ENCODE data around the gene MTMR6. TPM values are rescaled to one million over a fixed set of nuclear protein-coding genes. Genes with fewer than 3 reads are reported as not detected.

MTMR6 gene
- total RNA-seq, 1 experiment from 2014 or later: 9.7 TPM

- DNase-seq (ENCODE audit: low read depth, low spot score) (no peak), ATAC-seq (no peak)
- CTCF ChIA-PET: no interaction called here
- H3K36me3 ChIP-seq (ENCODE audit: control insufficient read depth, insufficient read depth, low read length): no peaks in the 10 kb centered on the region
- POLR2A ChIA-PET: no interaction called here
- BruUV-seq (replicated peaks): no TSS peak
- no peak overlapping the region for H3K27ac ChIP-seq (ENCODE audit: low read length)
- H3K27me3 ChIP-seq (ENCODE audit: control insufficient read depth, insufficient read depth, low read length): no peaks in the 10 kb centered on the region
- intact Hi-C loops (cut with micrococcal nuclease; ENCODE audit: unreplicated experiment): no loop called here
- H3K4me3 ChIP-seq (ENCODE audit: low read depth in 2 of 2, low read length in 2 of 2): no peak overlapping the region
- no peaks in the 10 kb centered on the region; the same call in 1 of the 2 replicates for H3K4me1 ChIP-seq (ENCODE audit: control insufficient read depth, insufficient read depth, low read length)
- no peaks in the 10 kb centered on the region for H3K9me3 ChIP-seq (ENCODE audit: control insufficient read depth, insufficient read depth, low read depth, low read length)
- in situ Hi-C loops (cut with HindIII; ENCODE audit: low pct_unique_long_range_greater_than_20kb, low sequenced_read_pairs): no loop called here
- no peak for TF ChIP-seq TCF7L2 (IDR thresholded peaks at IDR 0.05; ENCODE audit: low read depth, low read length)
- TF ChIP-seq REST (IDR thresholded peaks at IDR 0.05; ENCODE audit: insufficient read depth in 1 of 2, low read depth in 2 of 2, low read length in 1 of 2): no peak
- no peak for TF ChIP-seq SIN3A (IDR thresholded peaks at IDR 0.05; ENCODE audit: borderline replicate concordance, insufficient read depth, low read depth, low read length)
- no peak for TF ChIP-seq POLR2AphosphoS5 (IDR thresholded peaks at IDR 0.05; ENCODE audit: low read depth, low read length)
- TF ChIP-seq CTCF (IDR thresholded peaks at IDR 0.05): no peak
These were observed 5.9 kb downstream of the MTMR6 start for GRCh38 chr13:25281193-25281934.

GRCh38 chr13:25280396-25280795 is 6.9 kb downstream of the MTMR6 start:
- Histone ChIP-seq H3K9me3 (ENCODE audit: control insufficient read depth, insufficient read depth, low read depth, low read length) (no peaks in the 10 kb centered on the region), H3K4me1 (ENCODE audit: control insufficient read depth, insufficient read depth, low read length) (no peaks in the 10 kb centered on the region), H3K27me3 (ENCODE audit: control insufficient read depth, insufficient read depth, low read length) (no peaks in the 10 kb centered on the region), H3K36me3 (ENCODE audit: control insufficient read depth, insufficient read depth, low read length) (no peaks in the 10 kb centered on the region), H3K27ac (ENCODE audit: low read length) (no peak overlapping the region), H3K4me3 (ENCODE audit: low read depth in 2 of 2, low read length in 2 of 2) (no peak overlapping the region)
- ATAC-seq (no peak), DNase-seq (ENCODE audit: low read depth, low spot score) (no peak)
- BruUV-seq (replicated peaks): no TSS peak
- ChIA-PET CTCF (no interaction called here), POLR2A (no interaction called here)
- no peak for TF ChIP-seq POLR2AphosphoS5 (IDR thresholded peaks at IDR 0.05; ENCODE audit: low read depth, low read length)
- TF ChIP-seq SIN3A (IDR thresholded peaks at IDR 0.05; ENCODE audit: borderline replicate concordance, insufficient read depth, low read depth, low read length): no peak
- TF ChIP-seq REST (IDR thresholded peaks at IDR 0.05; ENCODE audit: insufficient read depth in 1 of 2, low read depth in 2 of 2, low read length in 1 of 2): no peak
- TF ChIP-seq TCF7L2 (IDR thresholded peaks at IDR 0.05; ENCODE audit: low read depth, low read length): no peak
- no peak for TF ChIP-seq CTCF (IDR thresholded peaks at IDR 0.05)
- intact Hi-C loops (cut with micrococcal nuclease; ENCODE audit: unreplicated experiment) (no loop called here), in situ Hi-C loops (cut with HindIII; ENCODE audit: low pct_unique_long_range_greater_than_20kb, low sequenced_read_pairs) (no loop called here)

Data from Panc1 (cell line).